GM23338 (cell line): ENCODE data around the gene NPAS3. TPM values are rescaled to one million over a fixed set of nuclear protein-coding genes. Genes with fewer than 3 reads are reported as not detected.

Experiments used
- ATAC-seq: fragments of 200-7000 bp; cut with Tn5 transposase; 3 replicates; pipeline ENCODE4 v1.9.1; 2020
- DNase-seq: peaks from one replicate; pipeline ENCODE4 v3.0.0-alpha.2; 2015; ENCODE audit warnings: low spot score
- H2AFZ ChIP-seq: fragments of 200-600 bp; sonication (generic); 2 replicates; pipeline ENCODE4 v1.8.0; 2016; ENCODE audit warnings: antibody characterized with exemption, mild to moderate bottlenecking, moderate library complexity
- H3F3A ChIP-seq: fragments of 200-600 bp; sonication (generic); replicated peaks from 2 replicates; pipeline ENCODE4 v1.8.0; 2017; ENCODE audit warnings: antibody characterized with exemption, mixed run types, low read depth
- H3K27ac ChIP-seq: fragments of 200-600 bp; sonication (generic); 2 replicates; pipeline ENCODE4 v1.6.1; 2016; ENCODE audit warnings: low read depth
- H3K27me3 ChIP-seq: fragments of 200-600 bp; sonication (generic); 2 replicates; pipeline ENCODE4 v1.8.0; 2016; ENCODE audit warnings: mild to moderate bottlenecking, mixed run types, moderate library complexity; ENCODE audit not compliant: insufficient read depth
- H3K36me3 ChIP-seq: fragments of 200-600 bp; sonication (generic); 2 replicates; pipeline ENCODE4 v1.8.0; 2016; ENCODE audit warnings: mild to moderate bottlenecking; ENCODE audit not compliant: insufficient read depth
- H3K4me1 ChIP-seq: fragments of 200-600 bp; sonication (generic); 2 replicates; pipeline ENCODE4 v1.8.0; 2016; ENCODE audit warnings: mild to moderate bottlenecking, moderate library complexity; ENCODE audit not compliant: insufficient read depth
- H3K4me2 ChIP-seq: fragments of 200-600 bp; sonication (generic); 2 replicates; pipeline ENCODE4 v1.7.1; 2017; ENCODE audit warnings: mixed run types
- H3K4me3 ChIP-seq: fragments of 200-600 bp; sonication (generic); 2 replicates; pipeline ENCODE4 v1.6.1; 2016; ENCODE audit warnings: mixed run types
- H3K79me2 ChIP-seq: fragments of 200-600 bp; sonication (generic); replicated peaks from 2 replicates; pipeline ENCODE4 v1.8.0; 2017; ENCODE audit warnings: mild to moderate bottlenecking; ENCODE audit not compliant: insufficient read depth
- H3K9me2 ChIP-seq: fragments of 200-600 bp; sonication (generic); 2 replicates; pipeline ENCODE4 v1.8.0; 2017; ENCODE audit not compliant: insufficient read depth
- H4K20me1 ChIP-seq: fragments of 200-600 bp; sonication (generic); replicated peaks from 2 replicates; pipeline ENCODE4 v1.8.0; 2017; ENCODE audit warnings: mild to moderate bottlenecking; ENCODE audit not compliant: insufficient read depth
- H3K27ac Mint-ChIP-seq: 2 replicates; pipeline ENCODE4 v1.8.0; 2020; ENCODE audit warnings: inconsistent platforms, mild to moderate bottlenecking, moderate library complexity, mixed read lengths
- H3K27me3 Mint-ChIP-seq: 3 replicates; pipeline ENCODE4 v1.8.0; 2022; ENCODE audit warnings: low read depth, mild to moderate bottlenecking, moderate library complexity, mixed read lengths, inconsistent platforms; ENCODE audit not compliant: insufficient read depth, poor library complexity
- H3K36me3 Mint-ChIP-seq: 3 replicates; pipeline ENCODE4 v1.8.0; 2021; ENCODE audit warnings: low read depth, mild to moderate bottlenecking, inconsistent platforms, moderate library complexity, mixed read lengths
- H3K4me1 Mint-ChIP-seq: 3 replicates; pipeline ENCODE4 v1.8.0; 2020; ENCODE audit warnings: mild to moderate bottlenecking, inconsistent platforms, mixed read lengths
- H3K4me3 Mint-ChIP-seq: 3 replicates; pipeline ENCODE4 v1.8.0; 2021; ENCODE audit warnings: moderate library complexity, mild to moderate bottlenecking, inconsistent platforms, mixed read lengths
- H3K9me3 Mint-ChIP-seq: 3 replicates; pipeline ENCODE4 v1.8.0; 2020; ENCODE audit warnings: moderate library complexity, mild to moderate bottlenecking, inconsistent platforms, mixed read lengths
- CREB1 ChIP-seq: fragments of 250-450 bp; sonication (Bioruptor Pico); IDR thresholded peaks from 2 replicates; pipeline ENCODE4 v1.5.0; 2020; ENCODE audit warnings: low read depth, mild to moderate bottlenecking, moderate library complexity
- EZH2 ChIP-seq: fragments of 200-600 bp; sonication (generic); IDR thresholded peaks from one replicate; pipeline ENCODE4 v1.8.0; 2017; ENCODE audit warnings: antibody characterized with exemption, mild to moderate bottlenecking, low read depth; ENCODE audit not compliant: unreplicated experiment
- EZH2phosphoT487 ChIP-seq: fragments of 200-600 bp; sonication (generic); IDR thresholded peaks from one replicate; pipeline ENCODE4 v1.8.1; 2018; ENCODE audit warnings: antibody characterized with exemption; ENCODE audit not compliant: unreplicated experiment
- JUNB ChIP-seq: IDR thresholded peaks from one replicate; pipeline ENCODE4 v1.6.1; 2016; ENCODE audit warnings: antibody characterized with exemption; ENCODE audit not compliant: unreplicated experiment
- POLR2AphosphoS5 ChIP-seq: IDR thresholded peaks from 2 replicates; pipeline ENCODE4 v1.6.1; 2016; ENCODE audit warnings: antibody characterized with exemption, low read depth
- STAT1 ChIP-seq: IDR thresholded peaks from one replicate; pipeline ENCODE4 v1.6.1; 2016; ENCODE audit warnings: antibody characterized with exemption; ENCODE audit not compliant: unreplicated experiment
- ZNF114 ChIP-seq: fragments of 250-450 bp; sonication (Bioruptor Pico); IDR thresholded peaks from 2 replicates; pipeline ENCODE4 v1.5.0; 2020; ENCODE audit warnings: mild to moderate bottlenecking, moderate library complexity
- ZNF331 ChIP-seq: fragments of 250-450 bp; sonication (Bioruptor Pico); IDR thresholded peaks from 2 replicates; pipeline ENCODE4 v1.5.0; 2020; ENCODE audit warnings: low read depth, mild to moderate bottlenecking, moderate library complexity
- polyA plus RNA-seq: library from polyadenylated mRNA; unstranded; fragments of >200 nt; fragmentation: Nextera tagmentation; extraction: Ambion mirVana; gene quantifications from 2 replicates; pipeline ENCODE4 v1.2.1, GENCODE V29; 2016
- total RNA-seq: library from RNA; depleted of rRNA; stranded (reverse); fragments of >200 nt; shearing (Covaris generic); gene quantifications from 2 replicates; pipeline ENCODE4 v1.2.3, GENCODE V29; 2014
- TF ChIP-seq, protein P1 (sequence below): IDR thresholded peaks from one replicate; pipeline ENCODE4 v1.6.1; 2018; ENCODE audit warnings: antibody characterized with exemption; ENCODE audit not compliant: unreplicated experiment
- TF ChIP-seq, protein P2 (sequence below): fragments of 250-450 bp; sonication (Bioruptor Pico); IDR thresholded peaks from 2 replicates; pipeline ENCODE4 v1.5.0; 2020; ENCODE audit warnings: mild to moderate bottlenecking, moderate library complexity
- TF ChIP-seq, protein P3 (sequence below), 2 experiments: fragments of 200-600 bp in 1 of 2; sonication (generic) in 1 of 2; conservative IDR thresholded peaks; 2 replicates each; pipeline versions ENCODE4 v1.5.1 to v1.6.1; 2016 to 2017; ENCODE audit warnings: antibody characterized with exemption in 2 of 2, low read depth in 2 of 2, mild to moderate bottlenecking in 2 of 2, moderate library complexity in 1 of 2

NPAS3 gene
- total and polyA plus RNA-seq, 2 experiments from 2014 or later: 0.17 to 0.19 TPM

DNA sequence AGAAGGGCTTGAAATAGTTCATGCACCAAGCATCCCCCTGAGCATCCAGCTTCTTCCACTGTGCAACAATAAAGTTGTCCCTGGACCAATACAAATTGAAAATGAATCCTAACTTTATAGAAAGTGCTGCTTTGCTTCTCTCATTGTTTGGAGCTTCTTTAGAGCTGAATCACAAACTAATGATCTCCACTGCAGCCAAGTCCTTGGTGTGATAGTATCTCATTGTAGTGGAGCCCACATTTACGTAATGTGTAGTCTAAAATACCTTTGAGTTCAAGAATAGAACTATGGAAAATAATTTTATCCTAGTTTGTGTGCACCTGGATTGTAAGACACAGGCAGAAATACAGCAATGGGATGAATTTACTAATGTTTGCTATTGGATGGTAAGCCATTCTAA, 692.3 kb downstream of the NPAS3 start:
- Mint-ChIP-seq H3K4me1 (peaks cover 25% of the 10 kb centered on the region), H3K4me3 (no peak overlapping the region), H3K27ac (no peak overlapping the region; the same call in 1 of the 2 replicates), H3K9me3 (no peaks in the 10 kb centered on the region), H3K36me3 (no peaks in the 10 kb centered on the region), H3K27me3 (no peaks in the 10 kb centered on the region)
- peaks cover 17% of the 10 kb centered on the region for H3K4me1 ChIP-seq
- H3K36me3 ChIP-seq: no peaks in the 10 kb centered on the region
- ATAC-seq (no peak), DNase-seq (no peak)
- no peaks in the 10 kb centered on the region for H4K20me1 ChIP-seq
- H3K79me2 ChIP-seq: no peaks in the 10 kb centered on the region
- H3K4me3 ChIP-seq: no peak overlapping the region
- H2AFZ ChIP-seq: no peak overlapping the region
- no peak for TF ChIP-seq POLR2AphosphoS5
- TF ChIP-seq, protein P1, sequence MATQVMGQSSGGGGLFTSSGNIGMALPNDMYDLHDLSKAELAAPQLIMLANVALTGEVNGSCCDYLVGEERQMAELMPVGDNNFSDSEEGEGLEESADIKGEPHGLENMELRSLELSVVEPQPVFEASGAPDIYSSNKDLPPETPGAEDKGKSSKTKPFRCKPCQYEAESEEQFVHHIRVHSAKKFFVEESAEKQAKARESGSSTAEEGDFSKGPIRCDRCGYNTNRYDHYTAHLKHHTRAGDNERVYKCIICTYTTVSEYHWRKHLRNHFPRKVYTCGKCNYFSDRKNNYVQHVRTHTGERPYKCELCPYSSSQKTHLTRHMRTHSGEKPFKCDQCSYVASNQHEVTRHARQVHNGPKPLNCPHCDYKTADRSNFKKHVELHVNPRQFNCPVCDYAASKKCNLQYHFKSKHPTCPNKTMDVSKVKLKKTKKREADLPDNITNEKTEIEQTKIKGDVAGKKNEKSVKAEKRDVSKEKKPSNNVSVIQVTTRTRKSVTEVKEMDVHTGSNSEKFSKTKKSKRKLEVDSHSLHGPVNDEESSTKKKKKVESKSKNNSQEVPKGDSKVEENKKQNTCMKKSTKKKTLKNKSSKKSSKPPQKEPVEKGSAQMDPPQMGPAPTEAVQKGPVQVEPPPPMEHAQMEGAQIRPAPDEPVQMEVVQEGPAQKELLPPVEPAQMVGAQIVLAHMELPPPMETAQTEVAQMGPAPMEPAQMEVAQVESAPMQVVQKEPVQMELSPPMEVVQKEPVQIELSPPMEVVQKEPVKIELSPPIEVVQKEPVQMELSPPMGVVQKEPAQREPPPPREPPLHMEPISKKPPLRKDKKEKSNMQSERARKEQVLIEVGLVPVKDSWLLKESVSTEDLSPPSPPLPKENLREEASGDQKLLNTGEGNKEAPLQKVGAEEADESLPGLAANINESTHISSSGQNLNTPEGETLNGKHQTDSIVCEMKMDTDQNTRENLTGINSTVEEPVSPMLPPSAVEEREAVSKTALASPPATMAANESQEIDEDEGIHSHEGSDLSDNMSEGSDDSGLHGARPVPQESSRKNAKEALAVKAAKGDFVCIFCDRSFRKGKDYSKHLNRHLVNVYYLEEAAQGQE: no peak
- TF ChIP-seq ZNF114 (CRISPR knock-in tag): no peak
- TF ChIP-seq CREB1 (CRISPR knock-in tag): no peak
- no peak for TF ChIP-seq ZNF331
- TF ChIP-seq EZH2: no peak
- no peak for TF ChIP-seq JUNB
- H3K27ac ChIP-seq: no peak overlapping the region
- peaks cover 4% of the 10 kb centered on the region; the same call in 1 of the 2 replicates for H3K9me2 ChIP-seq
- peak overlapping the region; percentile 58; the same call in 1 of the 2 replicates for H3K4me2 ChIP-seq
- H3K27me3 ChIP-seq: no peaks in the 10 kb centered on the region
- H3F3A ChIP-seq: no peaks in the 10 kb centered on the region

DNA sequence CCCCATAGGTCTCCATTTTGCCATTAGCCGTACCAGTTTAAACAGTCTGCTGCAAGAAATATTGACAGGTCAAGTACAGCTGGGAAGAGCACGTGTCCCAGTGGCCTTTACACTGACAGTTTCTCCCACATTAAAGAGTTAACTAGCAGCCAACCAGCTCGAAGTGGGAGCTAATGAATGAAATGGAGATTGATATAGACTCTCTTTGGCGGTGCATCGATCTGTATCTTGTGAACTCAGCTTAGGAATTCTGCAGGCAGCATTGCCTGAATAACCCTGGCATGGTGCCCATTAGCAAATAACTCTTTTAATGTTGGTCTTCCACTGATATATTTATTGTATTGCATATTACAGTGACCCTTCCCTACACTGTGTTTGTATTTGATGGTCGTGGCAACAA, 692.8 kb downstream of the NPAS3 start:
- no peaks in the 10 kb centered on the region for H3K9me3 Mint-ChIP-seq
- Histone ChIP-seq H3K9me2 (peaks cover 4% of the 10 kb centered on the region; the same call in 1 of the 2 replicates), H4K20me1 (no peaks in the 10 kb centered on the region), H3K27me3 (no peaks in the 10 kb centered on the region), H3F3A (no peaks in the 10 kb centered on the region), H3K4me1 (peaks cover 17% of the 10 kb centered on the region), H3K36me3 (no peaks in the 10 kb centered on the region), H3K4me3 (no peak overlapping the region), H3K27ac (no peak overlapping the region), H3K4me2 (no peak overlapping the region), H3K79me2 (no peaks in the 10 kb centered on the region), H2AFZ (no peak overlapping the region)
- H3K27me3 Mint-ChIP-seq: no peaks in the 10 kb centered on the region
- no peaks in the 10 kb centered on the region for H3K36me3 Mint-ChIP-seq
- H3K27ac Mint-ChIP-seq: no peak overlapping the region; the same call in 1 of the 2 replicates
- ATAC-seq (no peak), DNase-seq (peak; percentile 32)
- H3K4me1 Mint-ChIP-seq: peaks cover 25% of the 10 kb centered on the region
- no peak overlapping the region for H3K4me3 Mint-ChIP-seq
- no peak for TF ChIP-seq EZH2
- TF ChIP-seq, protein P2, sequence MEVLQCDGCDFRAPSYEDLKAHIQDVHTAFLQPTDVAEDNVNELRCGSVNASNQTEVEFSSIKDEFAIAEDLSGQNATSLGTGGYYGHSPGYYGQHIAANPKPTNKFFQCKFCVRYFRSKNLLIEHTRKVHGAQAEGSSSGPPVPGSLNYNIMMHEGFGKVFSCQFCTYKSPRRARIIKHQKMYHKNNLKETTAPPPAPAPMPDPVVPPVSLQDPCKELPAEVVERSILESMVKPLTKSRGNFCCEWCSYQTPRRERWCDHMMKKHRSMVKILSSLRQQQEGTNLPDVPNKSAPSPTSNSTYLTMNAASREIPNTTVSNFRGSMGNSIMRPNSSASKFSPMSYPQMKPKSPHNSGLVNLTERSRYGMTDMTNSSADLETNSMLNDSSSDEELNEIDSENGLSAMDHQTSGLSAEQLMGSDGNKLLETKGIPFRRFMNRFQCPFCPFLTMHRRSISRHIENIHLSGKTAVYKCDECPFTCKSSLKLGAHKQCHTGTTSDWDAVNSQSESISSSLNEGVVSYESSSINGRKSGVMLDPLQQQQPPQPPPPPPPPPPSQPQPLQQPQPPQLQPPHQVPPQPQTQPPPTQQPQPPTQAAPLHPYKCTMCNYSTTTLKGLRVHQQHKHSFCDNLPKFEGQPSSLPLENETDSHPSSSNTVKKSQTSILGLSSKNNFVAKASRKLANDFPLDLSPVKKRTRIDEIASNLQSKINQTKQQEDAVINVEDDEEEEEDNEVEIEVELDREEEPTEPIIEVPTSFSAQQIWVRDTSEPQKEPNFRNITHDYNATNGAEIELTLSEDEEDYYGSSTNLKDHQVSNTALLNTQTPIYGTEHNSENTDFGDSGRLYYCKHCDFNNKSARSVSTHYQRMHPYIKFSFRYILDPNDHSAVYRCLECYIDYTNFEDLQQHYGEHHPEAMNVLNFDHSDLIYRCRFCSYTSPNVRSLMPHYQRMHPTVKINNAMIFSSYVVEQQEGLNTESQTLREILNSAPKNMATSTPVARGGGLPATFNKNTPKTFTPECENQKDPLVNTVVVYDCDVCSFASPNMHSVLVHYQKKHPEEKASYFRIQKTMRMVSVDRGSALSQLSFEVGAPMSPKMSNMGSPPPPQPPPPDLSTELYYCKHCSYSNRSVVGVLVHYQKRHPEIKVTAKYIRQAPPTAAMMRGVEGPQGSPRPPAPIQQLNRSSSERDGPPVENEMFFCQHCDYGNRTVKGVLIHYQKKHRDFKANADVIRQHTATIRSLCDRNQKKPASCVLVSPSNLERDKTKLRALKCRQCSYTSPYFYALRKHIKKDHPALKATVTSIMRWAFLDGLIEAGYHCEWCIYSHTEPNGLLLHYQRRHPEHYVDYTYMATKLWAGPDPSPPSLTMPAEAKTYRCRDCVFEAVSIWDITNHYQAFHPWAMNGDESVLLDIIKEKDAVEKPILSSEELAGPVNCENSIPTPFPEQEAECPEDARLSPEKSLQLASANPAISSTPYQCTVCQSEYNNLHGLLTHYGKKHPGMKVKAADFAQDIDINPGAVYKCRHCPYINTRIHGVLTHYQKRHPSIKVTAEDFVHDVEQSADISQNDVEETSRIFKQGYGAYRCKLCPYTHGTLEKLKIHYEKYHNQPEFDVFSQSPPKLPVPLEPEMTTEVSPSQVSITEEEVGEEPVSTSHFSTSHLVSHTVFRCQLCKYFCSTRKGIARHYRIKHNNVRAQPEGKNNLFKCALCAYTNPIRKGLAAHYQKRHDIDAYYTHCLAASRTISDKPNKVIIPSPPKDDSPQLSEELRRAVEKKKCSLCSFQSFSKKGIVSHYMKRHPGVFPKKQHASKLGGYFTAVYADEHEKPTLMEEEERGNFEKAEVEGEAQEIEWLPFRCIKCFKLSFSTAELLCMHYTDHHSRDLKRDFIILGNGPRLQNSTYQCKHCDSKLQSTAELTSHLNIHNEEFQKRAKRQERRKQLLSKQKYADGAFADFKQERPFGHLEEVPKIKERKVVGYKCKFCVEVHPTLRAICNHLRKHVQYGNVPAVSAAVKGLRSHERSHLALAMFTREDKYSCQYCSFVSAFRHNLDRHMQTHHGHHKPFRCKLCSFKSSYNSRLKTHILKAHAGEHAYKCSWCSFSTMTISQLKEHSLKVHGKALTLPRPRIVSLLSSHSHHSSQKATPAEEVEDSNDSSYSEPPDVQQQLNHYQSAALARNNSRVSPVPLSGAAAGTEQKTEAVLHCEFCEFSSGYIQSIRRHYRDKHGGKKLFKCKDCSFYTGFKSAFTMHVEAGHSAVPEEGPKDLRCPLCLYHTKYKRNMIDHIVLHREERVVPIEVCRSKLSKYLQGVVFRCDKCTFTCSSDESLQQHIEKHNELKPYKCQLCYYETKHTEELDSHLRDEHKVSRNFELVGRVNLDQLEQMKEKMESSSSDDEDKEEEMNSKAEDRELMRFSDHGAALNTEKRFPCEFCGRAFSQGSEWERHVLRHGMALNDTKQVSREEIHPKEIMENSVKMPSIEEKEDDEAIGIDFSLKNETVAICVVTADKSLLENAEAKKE (CRISPR knock-in tag): no peak
- TF ChIP-seq EZH2phosphoT487: no peak
- TF ChIP-seq POLR2AphosphoS5: no peak
- no peak for TF ChIP-seq STAT1
- no peak for TF ChIP-seq JUNB
- TF ChIP-seq CREB1 (CRISPR knock-in tag): no peak
- TF ChIP-seq, protein P3, sequence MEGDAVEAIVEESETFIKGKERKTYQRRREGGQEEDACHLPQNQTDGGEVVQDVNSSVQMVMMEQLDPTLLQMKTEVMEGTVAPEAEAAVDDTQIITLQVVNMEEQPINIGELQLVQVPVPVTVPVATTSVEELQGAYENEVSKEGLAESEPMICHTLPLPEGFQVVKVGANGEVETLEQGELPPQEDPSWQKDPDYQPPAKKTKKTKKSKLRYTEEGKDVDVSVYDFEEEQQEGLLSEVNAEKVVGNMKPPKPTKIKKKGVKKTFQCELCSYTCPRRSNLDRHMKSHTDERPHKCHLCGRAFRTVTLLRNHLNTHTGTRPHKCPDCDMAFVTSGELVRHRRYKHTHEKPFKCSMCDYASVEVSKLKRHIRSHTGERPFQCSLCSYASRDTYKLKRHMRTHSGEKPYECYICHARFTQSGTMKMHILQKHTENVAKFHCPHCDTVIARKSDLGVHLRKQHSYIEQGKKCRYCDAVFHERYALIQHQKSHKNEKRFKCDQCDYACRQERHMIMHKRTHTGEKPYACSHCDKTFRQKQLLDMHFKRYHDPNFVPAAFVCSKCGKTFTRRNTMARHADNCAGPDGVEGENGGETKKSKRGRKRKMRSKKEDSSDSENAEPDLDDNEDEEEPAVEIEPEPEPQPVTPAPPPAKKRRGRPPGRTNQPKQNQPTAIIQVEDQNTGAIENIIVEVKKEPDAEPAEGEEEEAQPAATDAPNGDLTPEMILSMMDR (conservative IDR thresholded peaks at IDR 0.05; ENCODE audit: low read depth in 2 of 2): no peak
